Measurements from ENCODE around the gene SRSF8. TPM values are rescaled to one million over a fixed set of nuclear protein-coding genes. Genes with fewer than 3 reads are reported as not detected.

The SRSF8 gene
- total RNA-seq, 2 donors from 2014 or later, result 24.7 to 37.4 TPM

DNA sequence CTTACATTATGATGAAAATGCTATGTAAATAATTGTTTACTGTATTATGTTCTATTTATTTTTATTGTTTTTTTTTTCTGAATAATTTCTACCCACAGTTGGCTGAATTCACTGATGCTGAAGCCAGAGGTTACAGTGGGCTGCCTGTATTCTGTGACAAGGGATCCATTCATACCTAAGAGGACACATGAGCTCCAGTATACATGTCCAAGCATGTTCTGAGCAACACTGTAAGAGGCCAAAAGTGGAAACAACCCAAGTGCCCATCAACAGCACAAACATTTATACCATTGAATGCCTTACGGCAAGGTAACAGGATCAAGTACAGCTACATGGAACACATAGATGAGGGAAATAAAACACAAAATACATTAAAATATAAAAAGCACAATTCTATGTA is 1.4 kb upstream of the SRSF8 start:
- Histone ChIP-seq H3K4me1 (peaks cover 0 to 17% of the 10 kb centered on the region in 2 donors), H3K36me3 (no peaks in the 10 kb centered on the region), H3K9me3 (no peaks in the 10 kb centered on the region), H3K4me3 (no peak overlapping the region), H3K27ac (no peak overlapping the region), H3K27me3 (no peaks in the 10 kb centered on the region)
- no peak for DNase-seq (ENCODE audit: low spot score)
- TF ChIP-seq, protein P1, sequence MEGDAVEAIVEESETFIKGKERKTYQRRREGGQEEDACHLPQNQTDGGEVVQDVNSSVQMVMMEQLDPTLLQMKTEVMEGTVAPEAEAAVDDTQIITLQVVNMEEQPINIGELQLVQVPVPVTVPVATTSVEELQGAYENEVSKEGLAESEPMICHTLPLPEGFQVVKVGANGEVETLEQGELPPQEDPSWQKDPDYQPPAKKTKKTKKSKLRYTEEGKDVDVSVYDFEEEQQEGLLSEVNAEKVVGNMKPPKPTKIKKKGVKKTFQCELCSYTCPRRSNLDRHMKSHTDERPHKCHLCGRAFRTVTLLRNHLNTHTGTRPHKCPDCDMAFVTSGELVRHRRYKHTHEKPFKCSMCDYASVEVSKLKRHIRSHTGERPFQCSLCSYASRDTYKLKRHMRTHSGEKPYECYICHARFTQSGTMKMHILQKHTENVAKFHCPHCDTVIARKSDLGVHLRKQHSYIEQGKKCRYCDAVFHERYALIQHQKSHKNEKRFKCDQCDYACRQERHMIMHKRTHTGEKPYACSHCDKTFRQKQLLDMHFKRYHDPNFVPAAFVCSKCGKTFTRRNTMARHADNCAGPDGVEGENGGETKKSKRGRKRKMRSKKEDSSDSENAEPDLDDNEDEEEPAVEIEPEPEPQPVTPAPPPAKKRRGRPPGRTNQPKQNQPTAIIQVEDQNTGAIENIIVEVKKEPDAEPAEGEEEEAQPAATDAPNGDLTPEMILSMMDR (IDR thresholded peaks at IDR 0.05), result no peak

DNA sequence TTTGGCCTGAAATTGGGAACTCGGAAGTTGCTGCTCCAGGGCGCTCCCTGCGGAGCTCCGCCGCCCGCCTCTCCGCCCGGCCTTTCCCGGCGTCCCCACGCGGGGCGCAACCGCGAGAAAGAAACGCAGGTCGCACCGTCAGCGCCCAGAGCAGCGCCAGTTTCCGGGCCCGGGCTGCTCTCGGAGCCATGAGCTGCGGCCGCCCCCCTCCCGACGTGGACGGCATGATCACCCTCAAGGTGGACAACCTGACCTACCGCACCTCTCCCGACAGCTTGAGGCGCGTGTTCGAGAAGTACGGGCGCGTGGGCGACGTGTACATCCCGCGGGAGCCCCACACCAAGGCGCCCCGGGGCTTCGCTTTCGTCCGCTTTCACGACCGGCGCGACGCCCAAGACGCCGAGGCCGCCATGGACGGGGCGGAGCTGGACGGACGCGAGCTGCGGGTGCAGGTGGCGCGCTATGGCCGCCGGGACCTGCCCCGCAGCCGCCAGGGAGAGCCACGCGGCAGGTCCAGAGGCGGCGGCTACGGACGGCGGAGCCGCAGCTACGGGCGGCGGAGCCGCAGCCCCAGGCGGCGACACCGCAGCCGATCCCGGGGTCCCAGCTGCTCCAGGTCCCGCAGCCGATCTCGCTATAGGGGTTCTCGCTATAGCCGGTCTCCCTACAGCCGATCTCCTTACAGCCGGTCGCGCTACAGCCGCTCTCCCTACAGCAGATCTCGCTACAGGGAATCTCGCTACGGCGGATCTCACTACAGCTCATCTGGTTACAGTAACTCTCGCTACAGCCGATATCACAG is 521 bp downstream of the SRSF8 start:
- TF ChIP-seq, protein P1 (IDR thresholded peaks at IDR 0.05), result peak; percentile 45 to 65
- H3K9me3 ChIP-seq, result no peaks in the 10 kb centered on the region
- H3K4me3 ChIP-seq, result peak overlapping the region; percentile 87 to 90
- H3K4me1 ChIP-seq, result peaks cover 0 to 18% of the 10 kb centered on the region in 2 donors
- no peaks in the 10 kb centered on the region for H3K36me3 ChIP-seq
- peak overlapping the region; percentile 97 to 99 for H3K27ac ChIP-seq
- peak; percentile 84 for DNase-seq (ENCODE audit: low spot score)
- H3K27me3 ChIP-seq, result no peaks in the 10 kb centered on the region

DNA sequence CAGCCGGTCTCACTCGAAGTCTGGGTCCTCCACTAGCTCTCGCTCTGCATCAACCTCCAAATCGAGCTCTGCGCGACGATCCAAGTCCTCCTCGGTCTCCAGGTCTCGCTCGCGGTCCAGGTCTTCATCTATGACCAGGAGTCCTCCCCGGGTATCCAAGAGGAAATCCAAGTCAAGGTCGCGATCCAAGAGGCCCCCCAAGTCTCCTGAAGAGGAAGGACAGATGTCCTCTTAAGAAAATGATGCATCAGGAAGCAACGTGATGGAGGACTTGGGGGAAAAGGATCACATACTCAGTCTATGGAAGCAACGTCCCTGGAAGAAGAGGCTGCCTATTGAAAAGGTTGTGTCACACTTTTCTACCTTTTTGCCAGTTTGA is 1.1 kb downstream of the SRSF8 start:
- Histone ChIP-seq H3K4me3 (peak overlapping the region; percentile 87 to 90), H3K27me3 (no peaks in the 10 kb centered on the region), H3K4me1 (peaks cover 0 to 18% of the 10 kb centered on the region in 2 donors), H3K27ac (peak overlapping the region; percentile 97 to 99), H3K36me3 (no peaks in the 10 kb centered on the region), H3K9me3 (no peaks in the 10 kb centered on the region)
- TF ChIP-seq, protein P1 (IDR thresholded peaks at IDR 0.05), result no peak
- DNase-seq (ENCODE audit: low spot score), result peak; percentile 74

DNA sequence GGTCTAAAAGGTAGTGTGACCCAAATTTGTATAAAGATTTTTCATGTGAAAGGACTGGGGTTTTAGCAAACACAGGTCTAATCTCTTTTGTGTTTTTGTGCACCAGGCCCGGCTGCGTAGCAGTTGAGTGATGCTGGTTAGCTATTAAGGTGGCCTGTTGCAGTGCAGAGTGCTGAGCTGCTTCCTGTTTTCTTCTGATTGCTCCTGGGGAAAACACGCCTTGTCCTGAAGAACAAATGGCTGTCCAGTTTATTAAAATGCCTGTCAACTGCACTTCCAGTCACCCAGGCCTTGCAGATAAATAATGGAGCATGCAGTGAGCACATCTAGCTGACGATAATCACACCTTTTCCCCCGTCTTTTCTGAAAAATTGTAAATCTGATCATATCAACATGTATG is 1.8 kb downstream of the SRSF8 start:
- Histone ChIP-seq H3K9me3 (no peaks in the 10 kb centered on the region), H3K27ac (peak overlapping the region; percentile 97 to 99), H3K4me1 (peaks cover 0 to 18% of the 10 kb centered on the region in 2 donors), H3K4me3 (peak overlapping the region; percentile 87 to 90), H3K27me3 (no peaks in the 10 kb centered on the region), H3K36me3 (no peaks in the 10 kb centered on the region)
- TF ChIP-seq, protein P1 (IDR thresholded peaks at IDR 0.05), result no peak
- DNase-seq (ENCODE audit: low spot score), result peak; percentile 92

DNA sequence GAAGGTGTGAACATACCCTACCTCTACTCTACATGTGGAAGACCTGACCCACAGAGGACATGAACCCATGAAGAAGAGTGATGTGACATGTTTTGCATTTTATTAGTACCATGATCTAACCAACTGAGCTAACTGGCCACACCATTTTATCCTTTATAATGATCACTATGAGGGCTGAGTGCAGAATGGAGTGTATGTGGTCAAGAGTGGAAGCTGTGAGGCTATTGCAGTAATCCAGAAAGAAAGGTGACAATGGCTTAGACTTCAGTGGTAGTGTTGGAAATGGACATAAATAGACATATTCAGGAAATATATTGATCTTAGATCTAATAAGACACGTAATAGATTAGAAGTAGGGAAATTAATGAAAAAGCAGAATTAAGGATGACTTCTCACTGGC is 3.8 kb downstream of the SRSF8 start:
- TF ChIP-seq, protein P1 (IDR thresholded peaks at IDR 0.05), result no peak
- no peaks in the 10 kb centered on the region for H3K36me3 ChIP-seq
- H3K4me3 ChIP-seq, result no peak overlapping the region
- peaks cover 0 to 32% of the 10 kb centered on the region in 2 donors for H3K4me1 ChIP-seq
- DNase-seq (ENCODE audit: low spot score), result no peak
- H3K9me3 ChIP-seq, result no peaks in the 10 kb centered on the region
- no peak overlapping the region for H3K27ac ChIP-seq
- no peaks in the 10 kb centered on the region for H3K27me3 ChIP-seq

Measured in right atrium auricular region (tissue), 2 donors.